Neural progenitor cell (in vitro differentiated cells): ENCODE results near the gene EEF2K.

Experiments
- EZH2phosphoT487 ChIP-seq: fragments of 200-600 bp; sonication (generic); IDR thresholded peaks from 2 replicates; pipeline ENCODE4 v1.6.1; 2017; ENCODE audit warnings: antibody characterized with exemption
- TF ChIP-seq, protein P1 (sequence below): fragments of 200-600 bp; sonication (generic); IDR thresholded peaks from 2 replicates; pipeline ENCODE4 v1.5.1; 2017; ENCODE audit warnings: antibody characterized with exemption, mild to moderate bottlenecking

- TF ChIP-seq, protein P1, sequence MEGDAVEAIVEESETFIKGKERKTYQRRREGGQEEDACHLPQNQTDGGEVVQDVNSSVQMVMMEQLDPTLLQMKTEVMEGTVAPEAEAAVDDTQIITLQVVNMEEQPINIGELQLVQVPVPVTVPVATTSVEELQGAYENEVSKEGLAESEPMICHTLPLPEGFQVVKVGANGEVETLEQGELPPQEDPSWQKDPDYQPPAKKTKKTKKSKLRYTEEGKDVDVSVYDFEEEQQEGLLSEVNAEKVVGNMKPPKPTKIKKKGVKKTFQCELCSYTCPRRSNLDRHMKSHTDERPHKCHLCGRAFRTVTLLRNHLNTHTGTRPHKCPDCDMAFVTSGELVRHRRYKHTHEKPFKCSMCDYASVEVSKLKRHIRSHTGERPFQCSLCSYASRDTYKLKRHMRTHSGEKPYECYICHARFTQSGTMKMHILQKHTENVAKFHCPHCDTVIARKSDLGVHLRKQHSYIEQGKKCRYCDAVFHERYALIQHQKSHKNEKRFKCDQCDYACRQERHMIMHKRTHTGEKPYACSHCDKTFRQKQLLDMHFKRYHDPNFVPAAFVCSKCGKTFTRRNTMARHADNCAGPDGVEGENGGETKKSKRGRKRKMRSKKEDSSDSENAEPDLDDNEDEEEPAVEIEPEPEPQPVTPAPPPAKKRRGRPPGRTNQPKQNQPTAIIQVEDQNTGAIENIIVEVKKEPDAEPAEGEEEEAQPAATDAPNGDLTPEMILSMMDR = no peak
- TF ChIP-seq EZH2phosphoT487 = no peak
Measured at GRCh38 chr16:22222998-22223397, 16.9 kb downstream of the EEF2K start.
